ENCODE results near the gene BIRC3. TPM values are rescaled to one million over a fixed set of nuclear protein-coding genes. Genes with fewer than 3 reads are reported as not detected.

The BIRC3 gene
- total and polyA plus RNA-seq, 2 of the 4 experiments (the other 2 are of a cell fraction), result 2.2 to 5.0 TPM

GRCh38 chr11:102382384-102382783 lies 65.1 kb downstream of the BIRC3 start:
- BruUV-seq (replicated peaks), result no TSS peak
- Histone ChIP-seq H3K4me2 (ENCODE audit: low read depth, low read length) (no peak overlapping the region), H2BK5ac (ENCODE audit: low read depth, low read length, poor library complexity, severe bottlenecking) (no peak overlapping the region), H4K20me1 (ENCODE audit: insufficient read depth, low read length) (0 out of 2 replicates have a peak, but pooled peaks cover 3% of the 10 kb centered on the region), H3K4ac (ENCODE audit: low read depth, low read length) (no peak overlapping the region), H3K27me3 (ENCODE audit: control insufficient read depth, insufficient read depth, low read length) (no peaks in the 10 kb centered on the region), H2BK20ac (ENCODE audit: low read depth, low read length) (no peak overlapping the region), H2AK9ac (replicated peaks; ENCODE audit: low read depth, low read length, poor library complexity) (no peak overlapping the region), H3K56ac (ENCODE audit: extremely low read depth, insufficient read depth, low read length) (no peak overlapping the region), H2BK120ac (ENCODE audit: low read depth, low read length) (no peak overlapping the region), H2AK5ac (ENCODE audit: low read depth, low read length) (no peak overlapping the region), H3K79me1 (ENCODE audit: low read depth in 1 of 2, low read length in 2 of 2) (peaks cover 26 to 63% of the 10 kb centered on the region in 2 experiments), H3K36me3 (ENCODE audit: control insufficient read depth, insufficient read depth, low read length) (peaks cover 31% of the 10 kb centered on the region), H2AFZ (replicated peaks; ENCODE audit: low read length, poor library complexity) (no peak overlapping the region), H3K9me3 (ENCODE audit: control insufficient read depth, insufficient read depth, low read length) (no peaks in the 10 kb centered on the region), H2BK15ac (ENCODE audit: low read depth, low read length) (no peak overlapping the region), H4K8ac (ENCODE audit: low read depth in 2 of 2, low read length in 2 of 2) (no peak overlapping the region), H4K5ac (ENCODE audit: low read depth, low read length) (no peak overlapping the region), H3K4me1 (ENCODE audit: control insufficient read depth, insufficient read depth, low read length) (no peaks in the 10 kb centered on the region), H3K27ac (ENCODE audit: insufficient read depth, low read length) (no peak overlapping the region), H3K14ac (replicated peaks; ENCODE audit: low read depth, low read length) (no peak overlapping the region), H3K9me1 (ENCODE audit: insufficient read depth, low read length) (no peaks in the 10 kb centered on the region), H3K4me3 (ENCODE audit: insufficient read depth, low read depth, low read length) (no peak overlapping the region), H3K9ac (ENCODE audit: low read depth, low read length) (no peak overlapping the region), H4K91ac (ENCODE audit: insufficient read depth, low read depth, low read length) (no peak overlapping the region), H3K18ac (ENCODE audit: low read depth, low read length) (no peak overlapping the region), H3K23ac (ENCODE audit: low read depth, low read length) (no peak overlapping the region)
- no CpG with 5 or more reads among the region's 3 CpGs for WGBS, 2 experiments (ENCODE audit: extremely low coverage in 2 of 2, insufficient read length in 1 of 2)
- ChIA-PET CTCF (no interaction called here), POLR2A (ENCODE audit: unreplicated experiment) (no interaction called here)
- intact Hi-C loops (cut with micrococcal nuclease) (no loop called here), dilution Hi-C loops (cut with HindIII; ENCODE audit: low sequenced_read_pairs, unreplicated experiment) (no loop called here), in situ Hi-C loops (cut with MboI; ENCODE audit: low sequenced_read_pairs) (loop anchor here (25.0 kb wide), 1 partner anchor 95 kb away; no protein-coding TSS in a partner anchor)
- DNase-seq, result peak; percentile 19
- no peak for ATAC-seq (ENCODE audit: low read depth)
- TF ChIP-seq RFX5 (IDR thresholded peaks at IDR 0.05; ENCODE audit: low read depth, low read length) (no peak), NFE2L2 (IDR thresholded peaks at IDR 0.05; ENCODE audit: low read depth, low read length) (no peak), RAD21 (IDR thresholded peaks at IDR 0.05; ENCODE audit: low read length) (no peak)

Measured in IMR-90 (cell line).